Measurements from ENCODE around the gene MICU1. TPM values are rescaled to one million over a fixed set of nuclear protein-coding genes. Genes with fewer than 3 reads are reported as not detected.
"Not testable (repeated sequence)": the region's sequence is repeated elsewhere in the genome, so short reads cannot be mapped to it uniquely, and the experiment has no call there.

Gene MICU1
- total RNA-seq, 1 donor from 2014 or later, result 58.2 TPM

DNA sequence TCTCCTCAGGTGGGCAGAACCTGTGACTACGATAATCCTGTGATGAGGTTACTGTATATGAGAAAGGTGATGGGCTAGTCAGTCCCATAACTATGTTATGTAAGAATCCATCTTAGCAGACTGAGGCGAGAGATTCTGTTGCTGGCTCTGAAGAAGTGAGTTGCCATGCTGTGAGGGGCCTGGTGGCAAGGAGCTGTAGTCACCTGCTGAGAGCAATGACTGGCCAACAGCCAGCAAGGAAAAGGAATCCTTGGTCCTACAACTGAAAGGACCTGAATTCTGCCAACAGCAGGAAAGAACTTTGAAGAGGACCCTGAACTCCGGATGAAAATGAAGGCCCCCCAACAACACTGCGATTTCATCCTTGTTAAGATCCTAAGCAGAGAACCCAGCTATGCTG lies 240.2 kb downstream of the MICU1 start:
- TF ChIP-seq, protein P1, sequence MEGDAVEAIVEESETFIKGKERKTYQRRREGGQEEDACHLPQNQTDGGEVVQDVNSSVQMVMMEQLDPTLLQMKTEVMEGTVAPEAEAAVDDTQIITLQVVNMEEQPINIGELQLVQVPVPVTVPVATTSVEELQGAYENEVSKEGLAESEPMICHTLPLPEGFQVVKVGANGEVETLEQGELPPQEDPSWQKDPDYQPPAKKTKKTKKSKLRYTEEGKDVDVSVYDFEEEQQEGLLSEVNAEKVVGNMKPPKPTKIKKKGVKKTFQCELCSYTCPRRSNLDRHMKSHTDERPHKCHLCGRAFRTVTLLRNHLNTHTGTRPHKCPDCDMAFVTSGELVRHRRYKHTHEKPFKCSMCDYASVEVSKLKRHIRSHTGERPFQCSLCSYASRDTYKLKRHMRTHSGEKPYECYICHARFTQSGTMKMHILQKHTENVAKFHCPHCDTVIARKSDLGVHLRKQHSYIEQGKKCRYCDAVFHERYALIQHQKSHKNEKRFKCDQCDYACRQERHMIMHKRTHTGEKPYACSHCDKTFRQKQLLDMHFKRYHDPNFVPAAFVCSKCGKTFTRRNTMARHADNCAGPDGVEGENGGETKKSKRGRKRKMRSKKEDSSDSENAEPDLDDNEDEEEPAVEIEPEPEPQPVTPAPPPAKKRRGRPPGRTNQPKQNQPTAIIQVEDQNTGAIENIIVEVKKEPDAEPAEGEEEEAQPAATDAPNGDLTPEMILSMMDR (IDR thresholded peaks at IDR 0.05; ENCODE audit: unreplicated experiment), result no peak
- Mint-ChIP-seq H3K27me3 (ENCODE audit: low read depth) (no peaks in the 10 kb centered on the region), H3K9me3 (no peaks in the 10 kb centered on the region), H3K4me3 (no peak overlapping the region), H3K27ac (peak overlapping the region; percentile 12), H3K4me1 (peaks cover 27% of the 10 kb centered on the region), H3K36me3 (no peaks in the 10 kb centered on the region)
- DNase-seq (ENCODE audit: low spot score in 2 of 2, unreplicated experiment in 2 of 2), result no peak

DNA sequence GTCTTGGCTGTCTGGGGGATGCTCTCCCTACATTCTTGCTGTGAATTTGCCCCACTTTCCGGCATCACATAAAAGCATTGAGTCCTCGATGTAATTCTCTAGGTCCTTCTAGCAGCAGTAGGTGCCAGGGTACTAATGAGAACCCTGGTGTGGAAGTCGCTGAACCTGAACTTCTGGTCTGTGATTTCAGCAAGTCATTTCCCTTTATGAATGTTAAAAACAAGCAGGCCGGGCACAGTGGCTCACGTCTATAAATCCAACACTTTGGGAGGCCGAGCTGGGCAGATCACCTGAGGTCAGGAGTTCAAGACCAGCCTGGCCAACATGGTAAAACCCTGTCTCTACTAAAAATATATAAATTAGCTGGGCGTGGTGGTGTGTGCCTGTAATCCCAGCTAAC lies 240.9 kb downstream of the MICU1 start:
- not testable (repeated sequence) for H3K9me3 Mint-ChIP-seq; H3K27me3 Mint-ChIP-seq (ENCODE audit: low read depth); DNase-seq (ENCODE audit: low spot score in 2 of 2, unreplicated experiment in 2 of 2); H3K4me3 Mint-ChIP-seq; H3K36me3 Mint-ChIP-seq
- Mint-ChIP-seq H3K27ac (peak overlapping the region; percentile 79), H3K4me1 (peaks cover 27% of the 10 kb centered on the region)

DNA sequence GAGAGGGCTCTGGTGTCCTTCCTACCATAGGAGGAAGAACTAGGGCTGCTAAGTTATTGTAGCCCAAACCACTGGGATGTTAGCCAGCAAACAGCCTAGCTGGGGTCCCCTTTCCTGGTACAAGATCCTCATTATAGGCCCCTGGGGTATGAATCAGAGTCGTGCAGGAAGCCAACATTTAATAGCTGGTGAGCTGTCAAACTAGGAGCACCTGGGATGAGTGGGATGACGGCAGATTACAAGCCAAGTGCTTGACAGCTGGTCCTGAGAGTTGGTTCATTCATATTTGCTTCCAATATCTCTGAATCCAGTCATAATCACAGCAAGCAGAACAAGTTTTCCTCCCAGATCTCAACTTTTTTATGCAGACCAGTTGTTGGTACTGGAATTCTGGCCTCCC lies 246.1 kb downstream of the MICU1 start:
- Mint-ChIP-seq H3K4me3 (no peak overlapping the region), H3K27me3 (ENCODE audit: low read depth) (no peaks in the 10 kb centered on the region), H3K9me3 (no peaks in the 10 kb centered on the region), H3K36me3 (peaks cover 4% of the 10 kb centered on the region), H3K4me1 (peaks cover 20% of the 10 kb centered on the region), H3K27ac (no peak overlapping the region)
- TF ChIP-seq, protein P1 (IDR thresholded peaks at IDR 0.05; ENCODE audit: unreplicated experiment), result no peak
- DNase-seq (ENCODE audit: low spot score in 2 of 2, unreplicated experiment in 2 of 2), result no peak

DNA sequence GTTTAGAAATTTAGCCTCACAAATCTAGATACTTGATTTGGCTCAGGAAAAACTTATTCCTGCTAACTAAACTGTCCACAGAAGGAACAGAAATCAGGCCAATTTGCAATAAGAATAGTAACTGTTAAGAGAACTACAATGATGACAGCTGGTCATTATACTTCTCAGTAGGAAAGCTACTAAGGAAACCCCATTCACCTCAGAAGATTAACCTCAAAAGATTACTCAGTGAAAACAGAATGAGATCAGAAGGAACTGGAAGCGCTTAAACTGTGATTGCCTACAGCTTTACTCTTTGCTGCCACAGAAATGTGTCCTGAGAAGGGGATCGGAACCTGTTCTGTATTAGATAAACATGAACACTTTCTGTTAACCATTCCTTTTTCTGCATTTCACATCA lies 246.8 kb downstream of the MICU1 start:
- H3K27me3 Mint-ChIP-seq (ENCODE audit: low read depth), result no peaks in the 10 kb centered on the region
- no peaks in the 10 kb centered on the region for H3K9me3 Mint-ChIP-seq
- H3K4me1 Mint-ChIP-seq, result peaks cover 14% of the 10 kb centered on the region
- H3K4me3 Mint-ChIP-seq, result no peak overlapping the region
- no peak for DNase-seq (ENCODE audit: low spot score in 2 of 2, unreplicated experiment in 2 of 2)
- peaks cover 4% of the 10 kb centered on the region for H3K36me3 Mint-ChIP-seq
- no peak overlapping the region for H3K27ac Mint-ChIP-seq
- TF ChIP-seq, protein P1 (IDR thresholded peaks at IDR 0.05; ENCODE audit: unreplicated experiment), result no peak

DNA sequence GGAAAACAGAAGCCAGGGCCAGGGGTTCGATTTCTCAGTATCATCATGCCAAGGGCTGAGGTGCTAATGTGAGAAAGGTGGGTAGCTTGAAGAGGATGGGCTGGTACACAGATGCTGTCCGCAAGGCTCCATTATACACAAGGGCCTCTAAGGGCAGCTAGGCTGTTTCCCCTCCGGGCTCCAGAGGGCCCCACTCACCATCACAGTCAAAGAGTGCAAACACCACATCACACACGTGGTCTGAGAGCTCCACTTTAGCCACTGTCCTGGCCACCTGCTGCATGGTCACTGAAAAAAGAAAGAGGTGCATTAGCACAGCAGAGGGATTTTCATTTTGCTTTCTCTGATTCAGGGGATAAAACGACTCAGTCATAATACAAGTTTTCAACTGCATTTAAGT lies 250.3 kb downstream of the MICU1 start:
- Mint-ChIP-seq H3K27ac (peak overlapping the region; percentile 44), H3K4me3 (no peak overlapping the region), H3K9me3 (no peaks in the 10 kb centered on the region), H3K27me3 (ENCODE audit: low read depth) (no peaks in the 10 kb centered on the region), H3K36me3 (peaks cover 9% of the 10 kb centered on the region), H3K4me1 (peaks cover 14% of the 10 kb centered on the region)
- TF ChIP-seq, protein P1 (IDR thresholded peaks at IDR 0.05; ENCODE audit: unreplicated experiment), result no peak
- DNase-seq (ENCODE audit: low spot score in 2 of 2, unreplicated experiment in 2 of 2), result no peak

DNA sequence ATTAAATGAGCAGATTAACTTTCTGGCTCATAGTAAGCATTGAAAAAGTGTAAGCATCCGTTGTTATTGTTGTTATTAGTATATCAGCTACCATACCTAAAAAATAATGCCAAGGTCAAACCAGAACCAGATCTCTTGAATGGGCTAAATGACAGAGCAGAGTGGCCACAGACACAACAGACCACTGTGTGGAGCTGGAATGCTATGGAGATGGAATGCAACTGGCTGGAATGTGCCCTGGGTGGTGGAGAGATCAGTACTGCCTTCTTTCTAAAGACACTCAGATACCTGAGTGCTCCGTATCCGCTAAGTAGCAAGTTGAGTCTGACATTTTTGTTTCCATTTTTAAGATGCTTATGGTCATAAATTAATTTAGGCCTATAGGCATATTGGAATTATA lies 250.7 kb downstream of the MICU1 start:
- H3K27ac Mint-ChIP-seq, result peak overlapping the region; percentile 44
- H3K9me3 Mint-ChIP-seq, result no peaks in the 10 kb centered on the region
- H3K4me1 Mint-ChIP-seq, result peaks cover 14% of the 10 kb centered on the region
- TF ChIP-seq, protein P1 (IDR thresholded peaks at IDR 0.05; ENCODE audit: unreplicated experiment), result no peak
- peaks cover 9% of the 10 kb centered on the region for H3K36me3 Mint-ChIP-seq
- H3K27me3 Mint-ChIP-seq (ENCODE audit: low read depth), result no peaks in the 10 kb centered on the region
- no peak overlapping the region for H3K4me3 Mint-ChIP-seq
- DNase-seq (ENCODE audit: low spot score in 2 of 2, unreplicated experiment in 2 of 2), result no peak

Data from mesothelial cell of epicardium (in vitro differentiated cells).